Esophagus squamous epithelium (tissue), 4 donors: Measurements from ENCODE around the gene TMEM179B.
"Not testable (repeated sequence)": the region's sequence is repeated elsewhere in the genome, so short reads cannot be mapped to it uniquely, and the experiment has no call there.

Source experiments
- CTCF ChIP-seq, 6 experiments: fragments of 450-650 bp in 4 of 6; fragments of 200-600 bp in 2 of 6; sonication (generic) in 2 of 6; IDR thresholded peaks; one replicate each; pipeline ENCODE4 v1.5.1; 2016 to 2019; ENCODE audit warnings: antibody characterized with exemption in 6 of 6, mild to moderate bottlenecking in 4 of 6, moderate library complexity in 4 of 6
- POLR2A ChIP-seq, 4 donors: fragments of 450-650 bp; IDR thresholded peaks; one replicate each; pipeline ENCODE4 v1.6.1; 2017; ENCODE audit warnings: antibody characterized with exemption in 4 of 4, mild to moderate bottlenecking in 4 of 4, moderate library complexity in 3 of 4

DNA sequence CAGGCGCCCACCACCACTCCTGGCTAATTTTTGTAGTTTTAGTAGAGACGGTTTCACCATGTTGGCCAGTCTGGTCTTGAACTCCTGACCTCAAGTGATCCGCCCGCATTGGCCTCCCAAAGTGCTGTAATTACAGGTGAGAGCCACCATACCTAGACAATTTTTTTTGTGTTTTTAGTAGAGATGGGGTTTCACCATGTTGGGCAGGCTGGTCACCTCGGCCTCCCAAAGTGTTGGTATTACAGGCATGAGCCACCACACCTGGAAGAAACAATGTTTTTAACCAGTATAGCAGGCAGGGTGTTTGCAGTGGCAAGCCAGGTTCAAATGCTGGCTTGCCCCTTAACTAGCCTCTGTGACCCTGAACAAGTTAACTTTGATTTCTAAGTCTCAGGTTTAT lies 37.3 kb upstream of the TMEM179B start:
- not testable (repeated sequence) for TF ChIP-seq CTCF, POLR2A (IDR thresholded peaks at IDR 0.05)
